HG03432 (cell line): ENCODE measurements around the gene NAGPA.
"Not testable (repeated sequence)": the region's sequence is repeated elsewhere in the genome, so short reads cannot be mapped to it uniquely, and the experiment has no call there.

ENCODE experiments used
- ATAC-seq: cut with Tn5 transposase; IDR thresholded peaks from one replicate; pipeline ENCODE4 v1.9.1; 2021; ENCODE audit warnings: mild to moderate bottlenecking, moderate library complexity; ENCODE audit not compliant: unreplicated experiment

NAGPA gene

GRCh38 chr16:5062790-5063765, 29.3 kb upstream of the NAGPA start:
- no peak for ATAC-seq

DNA sequence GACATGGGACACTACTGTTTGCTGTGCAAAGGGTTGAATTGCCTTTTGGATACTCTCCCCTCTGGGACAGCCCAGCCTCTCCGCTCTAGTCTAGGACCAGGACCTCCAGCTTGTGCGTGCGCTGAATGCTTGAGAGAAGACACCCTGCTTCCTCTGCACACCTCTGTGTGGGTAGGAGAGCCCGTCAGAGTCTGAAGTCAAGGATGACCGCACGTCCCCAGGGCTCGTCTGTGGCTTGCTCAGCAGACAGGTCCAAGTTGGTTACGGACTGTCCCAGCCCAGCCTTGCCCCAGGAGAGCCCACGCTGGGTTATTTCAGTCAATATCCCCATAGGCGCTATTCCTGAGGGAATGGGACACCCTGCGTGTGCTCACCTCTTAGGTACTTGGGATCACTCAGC, 28.3 kb upstream of the NAGPA start:
- ATAC-seq = peak; percentile 84

DNA sequence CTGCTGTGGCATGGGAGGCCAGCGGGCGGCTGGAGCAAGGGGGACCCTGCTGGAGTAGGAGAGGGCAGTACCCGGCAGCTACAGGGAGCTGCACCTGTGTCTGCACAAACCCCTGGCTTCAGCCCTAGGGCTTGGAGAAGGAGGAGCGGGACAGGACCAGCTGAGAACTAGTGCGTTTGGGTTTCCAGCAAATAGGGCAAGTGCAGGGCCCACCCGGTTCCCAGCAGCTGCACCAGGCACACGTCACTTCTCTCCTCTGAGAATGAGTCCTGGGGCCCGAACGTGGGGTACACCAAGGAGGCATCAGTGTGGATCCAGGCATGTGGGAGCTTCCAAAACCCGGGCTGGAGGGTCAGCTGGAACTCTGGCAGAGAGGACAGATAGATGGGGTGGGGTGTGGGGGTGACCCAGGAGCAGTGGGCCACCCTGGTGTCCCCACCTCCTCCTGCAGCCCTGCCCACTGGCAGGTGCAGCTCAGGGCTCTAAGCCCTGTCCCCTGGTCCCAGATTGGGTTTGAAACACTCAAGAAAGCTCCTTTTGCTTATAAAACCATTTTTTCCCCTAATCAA, 26.4 kb upstream of the NAGPA start:
- ATAC-seq = no peak

- ATAC-seq = no peak
These were observed 25.8 kb upstream of the NAGPA start for GRCh38 chr16:5059386-5060072.

- no peak for ATAC-seq
These were observed 24.7 kb upstream of the NAGPA start for GRCh38 chr16:5058476-5058875.

- peak; percentile 74 for ATAC-seq
These were observed 22.6 kb upstream of the NAGPA start for GRCh38 chr16:5056352-5056751.

DNA sequence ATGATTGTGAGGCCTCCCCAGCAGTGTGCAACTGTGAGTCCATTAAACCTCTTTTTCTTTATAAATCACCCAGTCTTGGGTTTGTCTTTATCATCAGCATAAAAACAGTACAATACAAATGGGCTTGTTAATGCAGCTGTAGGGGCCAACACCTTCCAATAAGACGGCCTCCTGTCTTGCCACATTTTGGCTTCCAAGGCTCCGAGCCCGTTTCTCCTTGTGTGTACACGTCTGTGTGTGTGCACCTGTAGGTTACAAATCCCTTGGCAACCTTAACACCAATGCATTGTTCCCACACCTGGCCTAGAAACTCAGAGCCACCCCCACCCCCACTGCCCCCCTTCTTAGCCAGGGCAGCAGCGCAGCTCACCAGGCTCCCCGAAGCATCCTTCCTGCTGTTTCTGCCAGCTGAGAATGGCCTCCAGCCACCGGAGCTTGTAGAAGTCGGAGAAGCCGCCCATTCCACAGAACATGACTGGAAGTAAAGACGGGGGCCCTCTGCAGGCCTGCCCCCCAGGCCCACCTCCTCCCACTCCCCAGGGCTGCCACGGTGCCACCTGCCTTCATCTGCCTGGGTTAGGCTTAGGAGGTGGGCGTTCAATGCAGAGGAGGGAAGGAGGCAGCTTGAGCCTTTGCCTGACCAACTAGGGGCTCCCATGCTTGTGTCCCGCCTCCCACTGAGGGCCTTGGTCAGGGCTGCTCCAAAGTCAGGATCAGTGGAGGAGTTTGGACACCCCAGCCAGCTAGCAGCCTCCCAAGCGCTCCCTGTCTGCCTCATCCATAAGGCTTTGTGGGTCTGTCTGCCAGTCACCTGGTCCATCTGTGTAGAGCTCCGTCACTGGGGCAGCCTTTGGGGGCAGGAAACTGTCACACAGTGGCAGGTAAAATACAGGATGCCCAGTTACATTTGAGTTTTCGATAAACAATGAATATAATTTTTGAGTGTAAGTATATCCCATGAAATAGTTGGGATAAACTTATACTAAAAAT, 21.4 kb upstream of the NAGPA start:
- no peak for ATAC-seq

DNA sequence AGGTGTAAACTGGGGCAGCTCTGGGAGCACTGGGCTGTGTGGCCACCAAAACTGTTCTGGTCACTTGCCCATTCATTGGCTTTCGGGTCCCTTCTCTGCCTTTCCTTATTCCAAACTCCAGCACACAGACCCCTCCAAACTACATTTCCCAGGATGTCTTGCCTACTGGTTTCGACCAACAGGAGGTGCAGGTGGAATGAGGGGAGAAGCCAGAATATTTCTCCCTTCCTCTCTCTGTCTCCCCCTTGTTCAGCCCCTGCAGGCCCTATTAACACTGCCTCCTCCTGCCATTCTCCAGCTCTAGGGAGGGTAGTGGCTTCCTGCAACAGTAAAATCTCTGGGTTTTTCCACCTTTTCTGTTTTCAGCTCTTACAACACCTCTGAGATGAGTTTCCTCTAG, 13.2 kb upstream of the NAGPA start:
- ATAC-seq = no peak

- ATAC-seq = no peak
These were observed 11.9 kb upstream of the NAGPA start for GRCh38 chr16:5045499-5046115.

GRCh38 chr16:5044581-5044980, 10.8 kb upstream of the NAGPA start:
- not testable (repeated sequence) for ATAC-seq

GRCh38 chr16:5044011-5044540, 10.3 kb upstream of the NAGPA start:
- no peak for ATAC-seq

DNA sequence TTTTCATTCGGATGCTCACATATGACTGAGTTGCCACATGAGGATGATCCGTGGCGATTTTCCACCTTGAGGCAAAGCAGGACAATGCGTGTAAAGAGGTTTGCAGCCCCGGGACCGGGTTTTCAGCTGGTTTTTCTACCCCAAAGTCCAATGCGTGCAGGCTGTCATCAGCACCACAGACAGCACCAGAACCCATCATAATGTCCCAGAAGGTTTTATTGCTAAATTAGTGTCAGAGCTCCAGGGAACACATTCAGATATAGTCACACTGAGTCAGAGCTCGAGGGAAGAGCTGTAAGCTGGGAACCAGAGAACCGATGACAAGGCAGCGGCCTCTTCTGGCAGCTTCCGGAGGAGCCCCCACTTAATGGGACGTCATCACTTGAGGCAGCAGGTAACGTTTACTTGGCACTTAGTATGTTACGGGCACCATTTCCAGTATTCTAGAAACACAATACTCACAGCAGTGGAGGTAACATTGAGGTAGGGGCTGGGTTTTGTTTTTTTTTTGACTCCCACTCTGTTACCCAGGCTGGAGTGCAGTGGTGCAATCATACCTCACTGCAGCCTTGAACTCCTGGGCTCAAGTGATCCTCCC, 8.9 kb upstream of the NAGPA start:
- ATAC-seq = no peak

DNA sequence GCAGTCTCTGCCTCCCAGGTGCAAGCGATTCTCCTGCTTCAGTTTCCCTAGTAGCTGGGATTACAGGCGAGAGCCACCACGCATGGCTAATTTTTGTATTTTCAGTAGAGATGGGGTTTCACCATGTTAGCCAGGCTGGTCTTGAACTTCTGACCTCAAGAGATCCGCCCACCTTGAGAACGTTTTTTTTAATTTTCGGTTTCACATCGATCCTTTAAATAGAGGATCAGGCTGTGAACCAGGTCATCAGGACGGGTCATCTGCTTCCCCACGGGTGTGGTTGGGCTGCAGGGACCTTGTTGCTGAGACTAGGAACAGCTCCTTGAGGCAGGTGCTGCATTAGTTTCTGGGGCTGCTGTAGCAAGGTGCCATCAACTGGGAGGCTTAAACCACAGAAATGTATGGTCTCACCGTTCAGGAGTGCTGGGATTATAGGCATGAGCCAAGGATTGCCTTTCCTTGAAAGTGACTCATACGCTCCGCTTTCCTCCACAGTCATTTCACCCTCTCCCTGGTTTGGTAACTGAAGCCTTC, 7.9 kb upstream of the NAGPA start:
- peak; percentile 94 for ATAC-seq

GRCh38 chr16:5040451-5040850, 6.7 kb upstream of the NAGPA start:
- ATAC-seq = no peak

DNA sequence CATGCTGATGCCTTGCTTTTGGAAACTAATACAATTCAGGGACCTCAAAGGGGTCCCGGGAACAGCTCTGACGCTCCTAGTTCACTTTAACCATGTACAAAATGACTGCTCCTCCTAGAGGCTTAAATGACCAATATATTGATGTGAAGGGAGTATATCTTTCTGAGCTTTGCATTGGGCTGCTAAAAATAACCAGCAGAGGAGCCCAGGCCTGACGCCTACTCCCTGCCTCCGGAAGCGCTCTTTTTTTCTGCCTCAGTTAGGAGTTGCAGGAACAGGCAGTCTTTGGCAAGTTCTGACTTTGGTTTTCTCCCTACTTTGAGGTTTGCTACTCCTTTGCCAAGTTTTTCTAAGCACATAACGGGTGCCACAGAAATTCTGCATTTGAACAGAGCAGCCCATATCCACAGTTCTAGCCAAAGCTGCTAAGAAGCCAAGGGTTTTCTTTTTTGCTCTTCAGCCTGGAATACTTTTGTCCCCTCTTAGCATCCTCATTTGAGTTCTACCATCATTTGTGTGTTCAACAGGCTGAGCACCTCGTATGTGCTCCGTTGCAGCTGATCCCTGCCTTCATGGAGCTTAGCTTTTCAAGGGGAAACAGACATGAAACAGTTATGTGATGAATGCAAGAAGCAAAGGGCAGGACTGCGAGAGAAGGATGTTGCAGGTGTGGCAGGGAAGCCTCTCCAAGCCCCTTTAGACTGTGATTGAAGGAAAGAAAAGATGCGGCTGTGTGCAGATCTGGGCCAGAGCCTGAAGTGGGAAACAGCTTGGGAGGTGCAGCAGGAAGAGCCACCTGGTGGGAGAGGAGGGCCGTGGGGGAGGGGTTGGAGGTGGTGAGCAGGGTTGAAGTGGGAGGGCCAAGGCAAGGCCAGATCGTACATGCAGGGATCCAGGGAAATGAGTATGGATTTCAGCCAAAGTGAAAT, 2.8 kb upstream of the NAGPA start:
- no peak for ATAC-seq

DNA sequence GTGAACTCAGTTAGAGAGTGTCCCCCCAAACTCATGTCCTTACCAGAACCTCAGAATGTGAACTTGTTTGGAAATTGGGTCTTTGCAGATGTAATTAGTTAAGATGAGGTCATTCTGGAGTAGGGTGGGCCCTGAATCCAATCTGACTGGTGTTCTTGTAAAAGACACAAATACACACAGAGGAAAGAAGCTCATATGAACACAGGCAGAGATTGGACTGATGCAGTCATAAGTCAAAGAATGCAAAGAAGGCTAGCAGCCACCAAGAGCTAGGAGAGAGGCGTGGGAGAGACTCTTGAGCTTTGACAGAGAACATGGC, 2.1 kb upstream of the NAGPA start:
- ATAC-seq = no peak

DNA sequence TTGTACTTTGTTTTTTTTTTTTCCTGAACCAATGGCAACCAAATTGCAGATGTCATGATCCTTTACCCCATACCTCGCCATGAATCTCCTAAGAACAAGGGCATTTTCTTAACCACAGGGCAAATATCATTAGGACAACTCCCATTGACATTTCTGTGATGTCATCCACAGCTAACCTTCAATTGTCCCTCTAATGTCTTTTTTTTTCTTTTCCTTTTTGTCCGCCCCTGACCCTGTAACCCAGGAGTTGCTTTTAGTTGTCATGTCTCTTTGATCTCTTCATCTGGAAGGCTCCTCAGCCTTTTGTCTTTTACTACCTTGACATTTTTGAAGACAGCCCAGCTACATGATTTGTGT, 410 bp upstream of the NAGPA start:
- ATAC-seq = no peak

GRCh38 chr16:5032748-5033167, 977 bp downstream of the NAGPA start:
- ATAC-seq = no peak
